ENCODE results near the gene MOSPD2.

MOSPD2 gene

DNA sequence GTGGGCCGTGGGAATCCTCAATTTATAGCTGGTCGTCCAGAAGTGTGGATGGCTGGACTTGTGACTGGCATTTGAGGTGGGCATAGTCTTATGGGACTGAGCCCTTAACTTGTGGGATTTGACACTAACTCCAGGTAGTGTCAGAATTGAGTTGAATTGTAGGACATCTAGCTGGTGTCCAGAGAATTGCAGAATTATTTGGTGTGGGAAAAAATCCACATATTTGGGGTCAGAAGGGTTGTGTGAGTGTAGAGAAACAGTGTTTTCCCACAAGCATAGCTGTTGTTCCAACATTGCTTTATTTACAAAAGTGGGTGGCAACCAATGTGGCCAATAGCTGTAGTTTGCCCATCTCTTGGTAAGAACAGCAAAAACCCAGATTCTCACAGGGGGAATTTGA, 91.3 kb downstream of the MOSPD2 start:
- FAIRE-seq (no peak), DNase-seq (ENCODE audit: insufficient read length, low spot score) (no peak)

Measured in GM19239 (cell line).